GM21381 (cell line): ENCODE measurements around the gene TUBGCP2.
A peak's percentile ranks its signal among the peaks of the same experiment; 100 is the strongest.
"Not testable (repeated sequence)": the region's sequence is repeated elsewhere in the genome, so short reads cannot be mapped to it uniquely, and the experiment has no call there.

Experiments
- ATAC-seq: cut with Tn5 transposase; IDR thresholded peaks from one replicate; pipeline ENCODE4 v1.9.1; 2021; ENCODE audit warnings: mild to moderate bottlenecking, moderate library complexity; ENCODE audit not compliant: unreplicated experiment

The TUBGCP2 gene

GRCh38 chr10:133270204-133270603 lies 38.5 kb downstream of the TUBGCP2 start:
- no peak for ATAC-seq

DNA sequence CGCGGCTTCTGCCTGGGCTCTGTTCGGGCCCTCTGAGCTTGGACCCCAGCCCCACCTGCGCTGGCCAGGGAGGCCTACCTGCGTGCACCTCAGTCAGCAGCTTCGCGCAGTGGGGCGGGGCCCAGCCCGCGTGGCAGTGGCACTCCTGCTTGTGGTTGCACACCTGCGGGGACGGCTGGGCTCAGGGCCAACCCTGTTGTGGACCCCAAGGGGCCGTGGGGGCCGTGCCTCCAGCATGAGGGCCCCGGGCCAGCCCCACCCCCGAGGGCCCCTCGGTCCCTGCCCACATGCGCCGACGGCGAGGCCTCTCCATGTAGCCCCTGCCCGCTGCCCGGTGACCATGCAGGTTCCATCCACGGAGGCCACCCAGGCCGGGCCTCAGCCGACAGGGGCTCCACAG lies 39.3 kb downstream of the TUBGCP2 start:
- no peak for ATAC-seq

- ATAC-seq, result no peak
Observed at GRCh38 chr10:133268532-133268931, 40.1 kb downstream of the TUBGCP2 start.

DNA sequence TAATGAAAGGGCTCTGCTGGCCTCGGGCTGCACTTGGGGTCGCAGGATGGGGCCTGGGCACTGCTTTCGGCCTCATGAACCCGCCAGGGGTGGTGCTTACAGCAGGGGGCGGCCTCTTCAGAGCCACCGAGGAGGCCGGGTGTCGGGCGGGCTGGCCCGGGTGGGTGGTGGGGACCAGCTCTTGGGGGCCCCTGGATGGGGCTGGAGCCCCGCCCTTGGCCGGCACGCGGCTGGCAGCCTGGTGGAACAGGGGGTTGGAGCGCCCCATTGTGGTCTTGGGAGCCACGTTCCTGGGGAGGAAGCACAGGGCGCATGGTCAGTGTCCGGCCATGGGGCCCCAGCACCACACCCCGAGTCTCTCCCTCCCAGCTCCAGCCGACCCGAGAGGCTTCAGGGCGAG lies 40.8 kb downstream of the TUBGCP2 start:
- ATAC-seq, result no peak

DNA sequence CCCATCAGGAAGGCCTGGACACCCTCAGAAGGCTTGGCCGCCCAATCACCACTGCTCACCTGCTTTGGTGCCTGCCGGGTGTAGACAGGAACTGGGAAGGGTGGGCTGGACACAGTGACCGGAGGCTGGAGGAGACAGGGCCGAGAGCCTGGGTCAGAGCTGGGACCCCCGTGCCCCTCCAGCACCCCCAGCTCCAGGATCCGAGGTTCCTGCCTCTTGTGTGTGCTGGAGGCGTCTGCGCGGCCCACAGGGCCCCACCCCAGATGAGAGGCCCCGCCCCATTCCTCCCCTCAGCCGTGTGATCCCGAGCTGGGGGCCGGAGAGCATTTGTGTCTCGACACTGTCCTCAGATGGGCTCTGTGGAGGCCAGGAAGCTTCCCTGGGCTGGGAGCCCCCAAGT lies 41.4 kb downstream of the TUBGCP2 start:
- no peak for ATAC-seq

DNA sequence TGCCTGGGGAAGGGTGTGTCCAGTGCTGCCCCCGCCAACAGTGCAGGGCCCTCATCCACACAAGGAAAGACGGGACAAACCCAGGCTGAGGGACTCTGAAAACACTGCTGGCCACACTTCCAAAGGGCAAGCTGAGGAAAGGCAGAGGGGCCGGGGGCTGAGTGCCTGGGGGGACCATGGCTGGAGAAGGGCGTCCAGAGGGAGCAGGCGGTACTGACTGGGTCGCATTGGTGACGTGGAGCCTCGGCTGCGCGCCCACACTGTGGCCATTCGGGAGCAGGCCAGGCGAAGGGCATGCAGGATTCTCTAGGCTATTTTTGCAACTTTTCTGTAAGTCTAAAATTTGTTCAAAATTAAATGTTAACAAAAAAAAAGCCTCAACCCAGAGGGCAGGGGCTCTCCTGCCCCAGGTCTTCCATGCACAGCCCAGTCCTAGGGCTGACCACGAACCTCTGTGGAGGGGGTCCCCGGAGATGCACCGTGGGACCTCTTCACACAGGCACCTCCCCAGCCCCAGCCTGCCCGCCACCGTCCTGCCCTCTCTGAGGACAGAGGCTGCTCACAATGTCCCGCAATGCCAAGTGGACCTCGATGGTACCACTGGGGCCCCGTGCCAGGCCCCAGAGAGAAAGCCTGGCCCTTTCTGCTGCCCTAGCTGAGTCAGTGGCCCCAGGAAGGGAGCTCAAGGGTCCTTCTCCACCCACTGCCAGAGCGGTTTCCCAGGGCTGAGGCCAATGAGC lies 42.4 kb downstream of the TUBGCP2 start:
- no peak for ATAC-seq

DNA sequence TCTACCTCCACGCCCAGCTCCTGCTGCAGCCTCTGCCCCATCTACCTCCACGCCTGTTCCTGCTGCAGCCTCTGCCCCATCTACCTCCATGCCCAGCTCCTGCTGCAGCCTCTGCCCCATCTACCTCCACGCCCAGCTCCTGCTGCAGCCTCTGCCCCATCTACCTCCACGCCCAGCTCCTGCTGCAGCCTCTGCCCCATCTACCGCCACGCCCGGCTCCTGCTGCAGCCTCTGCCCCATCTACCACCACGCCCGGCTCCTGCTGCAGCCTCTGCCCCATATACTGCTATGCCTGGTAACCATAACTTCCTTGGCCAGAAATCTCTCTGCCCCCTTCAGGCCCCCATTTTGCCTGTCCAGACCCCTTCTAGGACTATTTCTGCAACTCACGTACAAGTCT lies 43.6 kb downstream of the TUBGCP2 start:
- ATAC-seq, result not testable (repeated sequence)

GRCh38 chr10:133264461-133264860 lies 44.2 kb downstream of the TUBGCP2 start:
- no peak for ATAC-seq

DNA sequence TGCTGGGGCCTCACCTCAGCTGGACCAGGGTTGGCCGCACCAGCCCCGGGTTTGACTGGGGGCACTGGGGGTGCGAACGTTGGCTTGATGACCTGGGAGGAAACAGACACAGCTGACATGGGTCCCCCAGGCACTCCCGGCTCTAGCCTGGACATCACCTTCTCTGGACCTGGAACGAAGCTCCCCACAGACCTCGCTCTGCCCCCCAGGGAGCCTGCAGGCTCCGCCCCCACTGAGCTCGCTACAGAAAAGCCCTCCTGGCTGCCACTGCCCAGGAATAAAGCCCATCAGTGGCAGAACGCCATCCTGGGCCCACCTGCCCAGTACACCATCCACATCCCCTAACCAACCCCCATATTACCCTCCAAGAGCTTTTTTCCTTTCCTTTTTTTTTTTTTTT lies 45.0 kb downstream of the TUBGCP2 start:
- ATAC-seq, result no peak

- ATAC-seq, result no peak
Observed at GRCh38 chr10:133262696-133263095, 46.0 kb downstream of the TUBGCP2 start.

DNA sequence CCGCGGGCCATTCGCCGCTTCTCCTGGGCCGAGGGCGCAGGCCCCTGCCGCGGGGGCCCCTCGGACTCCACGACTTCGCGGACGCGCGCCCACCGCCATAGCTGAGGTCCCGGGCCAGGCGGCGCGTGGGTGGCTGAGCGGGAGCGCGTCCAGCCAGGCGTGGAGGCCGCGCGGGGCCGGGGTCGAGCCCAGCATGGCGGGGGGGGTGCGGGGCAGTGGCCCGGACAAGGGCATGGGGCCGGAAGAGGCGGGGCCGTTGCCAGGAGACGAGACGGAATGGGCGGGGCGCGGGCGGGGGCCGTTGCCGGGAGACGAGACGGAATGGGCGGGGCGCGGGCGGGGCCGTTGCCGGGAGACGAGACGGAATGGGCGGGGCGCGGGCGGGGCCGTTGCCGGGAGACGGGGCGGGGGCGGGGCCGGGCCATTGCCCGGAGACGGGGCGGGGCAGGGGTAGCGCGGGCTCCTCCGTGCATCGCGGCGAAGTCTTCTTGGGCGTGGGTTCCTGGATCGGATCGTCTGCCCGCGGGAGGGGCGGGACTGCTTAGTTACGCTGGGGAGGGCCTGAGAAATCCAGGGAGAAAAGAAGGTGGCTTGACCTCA lies 46.8 kb downstream of the TUBGCP2 start:
- ATAC-seq, result peak; percentile 52

DNA sequence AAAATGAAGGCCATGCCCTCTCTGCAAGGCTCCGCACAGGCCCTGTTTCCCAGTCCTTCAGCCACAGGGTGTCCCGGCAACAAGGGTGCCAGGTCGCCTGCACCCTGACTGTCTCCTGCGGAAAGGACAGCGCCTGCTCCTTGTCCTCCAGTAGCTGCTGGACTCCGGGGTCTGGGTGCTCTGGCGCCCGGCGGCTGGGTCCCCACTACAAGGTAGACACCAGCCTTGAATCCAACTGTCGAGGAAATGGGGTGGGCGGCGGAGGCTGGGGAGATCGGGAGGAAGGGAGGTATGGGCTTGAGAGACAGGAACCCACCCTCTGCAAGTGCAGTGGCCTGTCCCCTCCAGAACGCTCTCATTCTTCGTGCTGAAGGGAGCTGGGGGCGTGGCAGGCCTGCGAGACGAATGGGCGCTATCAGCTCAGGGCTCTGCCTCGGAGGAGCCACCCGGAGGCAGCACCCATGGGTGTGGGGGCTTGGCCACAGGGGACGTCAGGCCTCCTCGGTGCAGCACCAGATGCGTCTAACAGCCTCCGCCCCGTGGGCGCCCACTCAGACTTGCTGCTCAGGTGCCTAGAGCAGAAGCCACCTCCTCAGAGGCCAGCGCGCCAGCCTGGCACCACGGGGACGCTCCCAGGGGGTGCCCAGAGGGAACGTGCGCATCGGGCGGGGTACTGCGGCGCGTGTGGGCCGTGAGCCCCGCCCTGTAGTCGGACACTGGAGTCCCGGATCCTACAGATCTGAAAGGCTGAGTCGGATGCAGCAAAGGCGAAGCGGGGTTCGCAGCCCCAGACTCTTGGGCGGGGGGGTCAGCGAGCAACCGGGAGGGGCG lies 47.6 kb downstream of the TUBGCP2 start:
- peak; percentile 45 for ATAC-seq

DNA sequence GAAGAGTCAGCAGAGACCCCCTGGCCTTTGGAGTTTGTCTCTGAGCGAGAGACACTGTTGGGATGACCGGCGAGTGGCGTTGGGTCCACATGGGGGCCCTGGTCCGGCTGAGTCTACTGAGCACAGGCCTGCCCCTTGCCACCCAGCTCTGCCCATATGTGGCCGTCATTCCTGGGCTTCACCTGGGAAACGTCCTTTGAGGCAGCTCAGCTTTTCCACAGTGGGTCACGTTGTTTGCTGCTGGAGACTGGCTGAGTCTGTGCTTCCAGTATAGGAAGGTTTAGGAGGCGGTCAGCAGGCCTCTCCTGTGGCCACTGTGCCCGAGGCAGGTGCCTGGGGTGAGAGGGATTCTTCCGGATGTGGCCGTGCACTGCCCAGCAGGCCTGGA lies 49.1 kb downstream of the TUBGCP2 start:
- no peak for ATAC-seq

DNA sequence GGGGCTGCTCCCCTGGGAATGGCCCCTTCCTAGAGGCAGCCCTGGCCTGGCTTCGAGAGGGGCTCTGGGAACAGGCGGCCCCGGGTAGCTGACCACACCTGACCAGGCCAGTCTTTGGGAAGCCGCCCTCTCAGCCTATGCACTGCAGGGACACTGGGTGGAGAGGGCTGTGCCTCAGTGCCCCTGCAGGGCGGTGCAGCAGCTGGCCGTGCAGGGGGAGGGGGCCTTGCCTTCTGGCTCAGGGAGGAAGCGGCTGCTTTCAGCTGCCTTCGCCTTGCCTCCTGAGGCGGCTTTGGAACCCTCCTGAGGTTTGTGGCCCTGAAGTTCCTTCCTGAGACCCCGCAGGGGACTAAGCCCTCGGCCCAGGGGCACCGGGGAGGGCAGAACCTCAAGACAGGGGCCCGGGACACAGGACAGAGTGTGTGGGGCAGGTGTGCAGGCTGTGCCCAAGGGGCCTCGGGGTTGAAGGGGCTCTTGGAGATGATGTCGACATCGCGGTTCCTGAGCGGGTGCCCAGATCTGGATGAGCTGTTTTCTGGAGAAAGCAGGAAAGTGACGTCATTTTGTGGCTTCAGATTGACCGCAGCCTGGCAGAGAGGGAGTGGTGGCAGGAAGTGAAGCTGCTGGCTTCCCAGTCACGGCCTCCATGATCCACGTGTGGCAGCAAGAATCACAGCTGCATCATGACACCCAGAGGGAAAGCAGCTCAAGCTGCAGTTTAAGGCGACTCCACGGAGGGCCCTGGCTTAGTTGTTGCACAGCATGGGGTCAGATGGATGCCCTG lies 49.7 kb downstream of the TUBGCP2 start:
- ATAC-seq, result no peak

DNA sequence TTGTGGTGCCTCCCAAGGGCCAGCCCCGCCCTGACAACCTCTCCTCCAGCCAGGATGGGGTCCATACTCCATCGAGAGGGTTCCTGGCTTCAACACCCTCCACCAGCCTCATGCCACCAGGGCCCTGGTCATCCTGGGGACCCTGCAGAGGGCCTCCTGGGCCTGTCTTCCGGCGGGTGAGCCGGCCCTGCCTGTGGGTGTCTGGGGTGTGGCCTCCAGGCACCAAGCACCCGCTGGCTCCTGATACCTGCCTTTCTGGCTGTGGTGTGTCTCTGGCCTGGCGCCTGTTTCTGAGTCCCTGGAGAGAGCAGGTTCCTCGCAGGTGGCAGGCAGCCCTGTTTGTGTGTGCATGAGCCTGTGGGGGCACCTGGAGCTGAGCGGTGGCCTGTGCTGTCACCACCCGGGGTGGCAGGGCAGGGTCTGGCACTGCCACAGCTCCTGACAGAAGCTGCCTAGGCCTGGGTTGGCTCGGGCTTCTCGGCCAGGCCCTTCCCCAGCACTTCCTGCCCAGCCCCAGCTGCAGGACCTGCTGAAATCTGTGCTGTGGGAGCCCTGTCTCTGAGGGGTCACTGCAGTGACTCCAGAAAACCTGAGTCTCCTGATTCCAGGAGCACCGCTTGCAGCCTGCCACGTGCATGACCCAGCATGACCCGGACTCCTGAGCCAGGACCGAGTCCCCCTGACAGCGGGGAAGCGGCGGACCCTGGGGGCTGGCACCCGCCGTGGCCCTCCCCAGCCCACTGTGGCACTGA lies 50.4 kb downstream of the TUBGCP2 start:
- peak; percentile 21 for ATAC-seq

DNA sequence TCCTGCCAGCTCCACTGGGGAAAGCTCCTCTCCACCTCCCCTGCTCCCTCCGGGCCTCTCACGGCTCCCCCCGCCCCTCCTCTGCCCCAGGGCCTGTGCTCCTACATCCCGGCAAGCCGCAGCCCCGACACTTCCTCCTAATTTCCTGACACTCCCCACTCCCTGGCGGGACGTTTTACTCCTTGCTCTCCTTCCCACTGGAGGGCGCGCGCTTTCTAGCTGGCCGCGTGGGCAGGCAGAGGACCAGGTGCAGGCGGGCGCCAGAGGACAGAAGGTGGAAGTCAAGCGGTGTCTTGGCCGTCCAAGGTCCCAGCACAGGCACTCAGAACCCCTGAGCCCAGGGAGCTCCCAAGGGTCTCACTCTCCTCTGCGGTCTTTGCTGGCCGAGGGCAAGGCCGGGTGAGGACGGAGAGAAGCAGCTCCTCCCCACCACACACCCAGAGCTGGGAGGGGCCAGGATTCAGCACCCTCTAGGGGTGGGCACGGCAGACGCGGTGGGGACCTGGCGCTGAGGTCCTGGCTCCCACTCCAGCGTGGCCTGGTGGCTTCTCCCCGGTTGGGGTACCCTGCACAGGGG lies 51.1 kb downstream of the TUBGCP2 start:
- peak; percentile 9 for ATAC-seq

DNA sequence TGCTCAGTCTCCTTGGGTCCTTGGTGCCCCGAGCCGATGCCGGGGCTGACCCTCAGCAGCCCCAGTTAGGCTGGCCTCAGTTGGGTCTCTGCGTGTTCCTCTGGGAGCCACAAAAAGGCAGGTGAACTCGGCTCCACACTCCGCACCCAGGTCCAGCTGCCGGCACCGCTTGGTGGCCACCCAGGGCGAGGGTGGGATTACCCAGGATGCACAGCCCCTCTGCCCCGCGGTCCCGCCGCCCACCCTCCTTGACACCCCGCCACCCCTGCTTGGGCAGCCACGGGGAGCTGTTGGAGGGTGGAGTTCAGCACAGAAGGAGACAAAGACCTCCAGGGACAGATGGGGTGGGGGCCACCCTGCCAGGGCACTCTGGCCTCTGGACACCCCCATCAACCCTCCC lies 53.3 kb downstream of the TUBGCP2 start:
- ATAC-seq, result no peak

DNA sequence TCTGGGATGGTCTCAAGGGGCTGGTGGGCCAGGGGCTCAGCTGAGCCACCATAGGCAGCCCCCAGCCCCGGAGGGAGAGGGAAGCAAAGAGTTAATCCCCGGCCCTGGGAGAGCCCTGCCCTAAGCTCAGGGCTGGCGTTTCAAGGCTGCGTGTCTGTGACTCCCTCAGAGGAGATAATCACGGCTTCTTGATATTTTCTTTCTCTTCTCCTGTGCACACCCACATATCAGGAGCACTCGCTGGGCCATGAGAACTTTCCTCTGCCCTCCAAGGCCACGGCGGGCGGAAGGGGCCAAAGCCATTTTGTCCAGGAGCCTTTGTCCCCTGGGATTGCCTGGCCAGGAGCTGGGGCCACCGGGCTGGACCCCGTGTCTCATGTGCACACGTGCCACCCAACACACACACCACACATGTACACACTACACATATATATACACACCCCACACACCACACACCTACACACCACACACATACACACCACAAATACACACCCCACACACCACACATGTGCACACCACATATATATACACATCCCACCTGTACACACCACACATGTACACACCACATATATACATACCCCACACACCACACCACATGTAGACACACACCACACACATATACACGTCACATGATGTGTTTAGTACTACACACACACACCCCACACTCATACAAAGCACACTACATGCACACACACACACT lies 54.1 kb downstream of the TUBGCP2 start:
- ATAC-seq, result no peak

DNA sequence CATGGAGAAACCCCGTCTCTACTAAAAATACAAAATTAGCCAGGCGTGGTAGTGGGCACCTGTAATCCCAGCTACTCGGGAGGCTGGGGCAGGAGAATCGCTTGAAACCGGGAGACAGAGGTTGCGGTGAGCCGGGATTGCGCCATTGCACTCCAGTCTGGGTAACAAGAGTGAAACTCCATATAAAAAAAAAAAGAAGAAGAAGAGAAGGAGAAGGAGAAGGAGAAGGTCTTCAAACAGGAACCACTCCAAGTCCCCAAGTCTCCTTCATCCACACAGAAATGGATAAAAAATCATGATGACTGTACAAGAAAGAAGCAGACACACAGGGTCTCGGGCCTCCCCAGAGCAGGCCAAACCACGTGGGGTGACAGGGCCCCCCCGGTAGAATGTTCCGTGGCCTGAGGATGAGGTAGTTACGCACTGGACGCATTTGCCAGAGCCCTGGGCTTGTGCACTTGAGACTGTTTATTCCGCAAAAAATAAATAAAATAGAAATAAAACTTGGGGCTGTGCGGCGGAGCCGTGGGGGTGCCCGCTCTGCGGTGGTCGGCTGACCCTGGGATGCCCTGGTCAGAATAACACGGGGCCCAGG lies 55.2 kb downstream of the TUBGCP2 start:
- no peak for ATAC-seq
